Erythroblast (primary cell): Measurements from ENCODE around the gene C2orf68.

Source experiments
- GATA1 ChIP-seq: IDR thresholded peaks from 2 replicates; pipeline ENCODE4 v1.6.1; 2011; ENCODE audit warnings: low read depth, mild to moderate bottlenecking, control low read depth, low read length, moderate library complexity
- POLR2A ChIP-seq: IDR thresholded peaks from 2 replicates; pipeline ENCODE4 v1.6.1; 2011; ENCODE audit warnings: mild to moderate bottlenecking, low read length

GRCh38 chr2:85646166-85646565 is 34.3 kb upstream of the C2orf68 start:
- no peak for TF ChIP-seq POLR2A
- TF ChIP-seq GATA1 = no peak
